Aorta (tissue), 5 donors: ENCODE measurements around the gene STOX2. TPM values are rescaled to one million over a fixed set of nuclear protein-coding genes. Genes with fewer than 3 reads are reported as not detected.
"Not testable (repeated sequence)": the region's sequence is repeated elsewhere in the genome, so short reads cannot be mapped to it uniquely, and the experiment has no call there.

ENCODE experiments used
- ATAC-seq: fragments of 200-7000 bp; cut with Tn5 transposase; one replicate; pipeline ENCODE4 v1.9.1; 2022; ENCODE audit warnings: moderate library complexity; ENCODE audit not compliant: low FRiP score
- DNase-seq, 2 donors: peaks; one replicate each; pipeline ENCODE4 v3.0.0-alpha.2; 2020
- H3K27ac ChIP-seq, 2 donors: one replicate each; pipeline ENCODE4 v1.5.1; 2013; ENCODE audit warnings: low read length in 2 of 2, mild to moderate bottlenecking in 2 of 2, moderate library complexity in 2 of 2, control low read depth in 1 of 2, inconsistent platforms in 1 of 2, low read depth in 1 of 2
- H3K27me3 ChIP-seq, 2 donors: one replicate each; pipeline ENCODE4 v1.6.1; 2013; ENCODE audit warnings: control low read depth in 1 of 2, low read length in 1 of 2, mild to moderate bottlenecking in 1 of 2, moderate library complexity in 1 of 2; ENCODE audit not compliant: insufficient read depth in 2 of 2, control insufficient read depth in 1 of 2
- H3K36me3 ChIP-seq, 2 donors: one replicate each; pipeline ENCODE4 v1.6.1; 2013; ENCODE audit warnings: control low read depth in 1 of 2, low read length in 1 of 2, mild to moderate bottlenecking in 1 of 2; ENCODE audit not compliant: insufficient read depth in 2 of 2, control insufficient read depth in 1 of 2
- H3K4me1 ChIP-seq, 2 donors: one replicate each; pipeline ENCODE4 v1.6.1; 2013; ENCODE audit warnings: low read length in 2 of 2, control low read depth in 1 of 2, mild to moderate bottlenecking in 1 of 2, moderate library complexity in 1 of 2; ENCODE audit not compliant: insufficient read depth in 2 of 2, control insufficient read depth in 1 of 2
- H3K4me3 ChIP-seq, 2 donors: one replicate each; pipeline ENCODE4 v1.5.1; 2013; ENCODE audit warnings: low read length in 2 of 2, control low read depth in 1 of 2, mild to moderate bottlenecking in 1 of 2
- H3K9me3 ChIP-seq: one replicate; pipeline ENCODE4 v1.6.1; 2013; ENCODE audit warnings: mild to moderate bottlenecking, low read length; ENCODE audit not compliant: control insufficient read depth
- WGBS, 2 donors: extraction: QIAGEN DNeasy Blood & Tissue Kit; methylation state at CpG; one replicate each; pipeline ENCODE4 v1.1.7; 2013; 5-methylcytosine and 5-hydroxymethylcytosine counted together
- intact Hi-C, 2 donors: fragments of 100-400 bp; cut with DNase I; formaldehyde crosslinking; loops; one replicate each; pipeline versions ENCODE4 v1.14.2 to v1.15.0; 2022
- polyA plus RNA-seq, 2 donors: library from polyadenylated mRNA; stranded (reverse); fragments of 200-250 nt; gene quantifications; one replicate each; pipeline ENCODE4 v1.2.3, GENCODE V29; 2013
- total RNA-seq, 2 donors: library from RNA; stranded (reverse); fragmentation: NEBNext Ultra II Directional; extraction: Animal tissue kit (Norgen Biotek cat#: 25700); gene quantifications; one replicate each; pipeline ENCODE4 v1.2.1, GENCODE V29; 2021
- donor health status: healthy with polysubstance abuse.
- donor health status: Bipolar disorder and iron deficiency.
- donor health status: DM: no; HTN: no; CAD: no.
- donor health status: DM: no; HTN: no; CAD: no.
- donor health status: DM: yes; HTN: yes; CAD: no.

STOX2 gene
- total and polyA plus RNA-seq, 4 donors: 0.13 to 10.9 (median 3.1) TPM

DNA sequence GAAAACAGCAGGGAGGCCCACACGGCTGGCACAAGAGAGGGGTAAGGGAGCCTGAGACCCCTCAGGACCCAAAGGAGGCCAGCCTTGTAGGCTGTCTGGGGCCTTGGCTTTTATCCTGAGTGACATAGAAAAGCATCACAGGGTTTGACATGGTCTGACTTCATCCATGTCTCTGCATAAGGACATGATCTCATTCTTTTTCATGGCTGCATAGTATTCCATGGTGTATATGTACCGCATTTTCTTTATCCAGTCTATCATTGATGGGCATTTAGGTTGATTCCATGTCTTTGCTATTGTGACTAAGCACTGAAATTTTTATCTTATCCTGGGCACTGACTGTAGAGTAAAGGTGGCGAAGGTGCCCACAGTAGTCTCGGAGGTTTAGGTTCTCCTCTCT is 146.2 kb downstream of the STOX2 start:
- H3K27ac ChIP-seq, H3K36me3 ChIP-seq, intact Hi-C loops, H3K9me3 ChIP-seq, H3K4me1 ChIP-seq, DNase-seq, H3K4me3 ChIP-seq, H3K27me3 ChIP-seq, ATAC-seq: not testable (repeated sequence)
- WGBS, 2 donors: 97 to 98% methylated on average over 4 of the region's 4 CpGs

DNA sequence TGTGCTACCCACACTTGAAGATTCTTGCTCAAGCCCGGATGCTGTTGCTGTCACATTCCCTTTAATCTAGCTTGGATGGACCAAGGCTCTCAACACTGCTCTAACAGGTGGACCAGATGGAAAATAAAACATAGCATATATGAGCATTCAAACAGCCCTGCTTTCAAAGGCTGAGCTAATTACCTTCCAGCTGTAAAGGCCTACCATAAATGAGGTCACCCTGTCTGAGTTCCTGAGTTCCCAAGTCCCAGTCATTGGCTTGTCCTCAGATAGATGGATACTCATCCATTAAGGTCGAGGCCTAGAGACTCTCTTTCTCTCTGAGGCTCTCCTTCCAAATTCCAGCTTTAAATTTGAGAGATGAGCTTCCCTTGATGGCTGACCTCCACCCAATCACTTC is 147.5 kb downstream of the STOX2 start:
- Histone ChIP-seq H3K36me3 (no peaks in the 10 kb centered on the region), H3K4me1 (no peaks in the 10 kb centered on the region), H3K27me3 (no peaks in the 10 kb centered on the region), H3K27ac (no peak overlapping the region), H3K4me3 (no peak overlapping the region), H3K9me3 (no peaks in the 10 kb centered on the region)
- 90 to 98% methylated on average over 2 of the region's 2 CpGs for WGBS, 2 donors
- intact Hi-C loops: no loop called here
- no peak for ATAC-seq
- DNase-seq: no peak

DNA sequence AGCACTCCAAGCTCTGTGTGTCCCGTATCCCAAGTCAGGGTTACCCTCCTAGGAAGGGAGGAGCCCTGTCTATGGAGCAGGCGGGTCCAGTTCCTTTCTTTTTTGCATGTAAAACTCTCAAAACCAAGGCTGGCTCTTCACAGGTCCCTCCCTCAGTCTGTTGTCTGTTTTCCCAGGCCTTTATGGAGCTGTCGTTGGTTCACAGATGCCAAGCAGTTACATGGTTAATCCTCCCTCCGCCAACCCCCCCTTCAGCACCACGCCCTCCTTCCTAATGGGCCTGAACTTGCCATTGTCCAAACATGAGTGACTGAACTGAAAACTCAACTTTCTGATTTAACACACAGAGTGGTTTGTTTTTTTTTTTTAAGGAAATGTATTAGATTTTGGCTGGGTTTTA is 148.3 kb downstream of the STOX2 start:
- H3K4me1 ChIP-seq: no peaks in the 10 kb centered on the region
- H3K36me3 ChIP-seq: no peaks in the 10 kb centered on the region
- ATAC-seq: no peak
- DNase-seq: no peak
- H3K27ac ChIP-seq: no peak overlapping the region
- 87 to 91% methylated on average over 5 of the region's 5 CpGs for WGBS, 2 donors
- no peak overlapping the region for H3K4me3 ChIP-seq
- H3K27me3 ChIP-seq: no peaks in the 10 kb centered on the region
- intact Hi-C loops: no loop called here
- no peaks in the 10 kb centered on the region for H3K9me3 ChIP-seq

DNA sequence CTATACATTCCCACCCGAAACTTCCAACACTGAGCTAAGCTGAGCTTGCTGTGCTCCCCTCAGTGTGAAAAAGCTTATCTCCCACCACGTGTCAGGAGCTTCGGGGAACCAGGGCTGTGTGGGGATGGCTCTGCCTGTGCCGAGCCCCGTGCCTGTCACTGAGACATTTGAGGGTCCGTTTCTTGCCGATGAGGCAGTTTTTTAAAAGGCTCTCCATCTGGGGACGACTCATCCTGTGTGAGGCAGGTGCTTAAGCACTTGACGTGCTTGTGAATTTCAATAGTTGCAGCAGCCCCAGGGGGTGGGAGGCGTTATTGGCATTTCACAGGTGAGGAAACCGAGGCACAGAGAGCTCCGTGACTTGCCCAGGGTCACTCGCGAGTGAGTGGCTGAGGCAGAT is 151.8 kb downstream of the STOX2 start:
- H3K27me3 ChIP-seq: no peaks in the 10 kb centered on the region
- no peaks in the 10 kb centered on the region for H3K36me3 ChIP-seq
- no peak for ATAC-seq
- DNase-seq: no peak
- intact Hi-C loops: no loop called here
- 89 to 91% methylated on average over 14 of the region's 14 CpGs for WGBS, 2 donors
- H3K4me1 ChIP-seq: no peaks in the 10 kb centered on the region
- H3K4me3 ChIP-seq: no peak overlapping the region
- H3K27ac ChIP-seq: no peak overlapping the region
- H3K9me3 ChIP-seq: no peaks in the 10 kb centered on the region

DNA sequence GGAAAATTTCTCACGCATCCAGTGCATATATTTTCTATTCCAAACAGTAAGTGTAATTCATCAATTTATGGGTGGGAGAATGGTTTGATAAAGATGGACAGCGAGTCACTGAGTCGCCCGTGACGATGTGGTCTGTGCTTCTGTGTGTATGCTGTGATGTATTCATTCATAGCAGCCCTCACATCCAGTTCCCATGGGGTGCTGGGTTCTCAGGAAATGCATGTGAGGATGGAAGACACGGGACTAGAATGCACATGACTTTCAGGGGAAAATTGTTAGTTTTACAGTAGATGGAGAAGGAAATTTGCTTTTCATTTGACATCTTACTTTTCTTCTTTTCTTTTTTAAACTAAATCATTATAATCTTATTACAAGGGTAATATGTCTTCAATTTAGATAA is 152.9 kb downstream of the STOX2 start:
- Histone ChIP-seq H3K9me3 (no peaks in the 10 kb centered on the region), H3K36me3 (no peaks in the 10 kb centered on the region), H3K4me3 (no peak overlapping the region), H3K27me3 (no peaks in the 10 kb centered on the region), H3K4me1 (no peaks in the 10 kb centered on the region), H3K27ac (no peak overlapping the region)
- intact Hi-C loops: no loop called here
- DNase-seq (no peak), ATAC-seq (no peak)
- WGBS, 2 donors: 34 to 53% methylated on average over 6 of the region's 6 CpGs

DNA sequence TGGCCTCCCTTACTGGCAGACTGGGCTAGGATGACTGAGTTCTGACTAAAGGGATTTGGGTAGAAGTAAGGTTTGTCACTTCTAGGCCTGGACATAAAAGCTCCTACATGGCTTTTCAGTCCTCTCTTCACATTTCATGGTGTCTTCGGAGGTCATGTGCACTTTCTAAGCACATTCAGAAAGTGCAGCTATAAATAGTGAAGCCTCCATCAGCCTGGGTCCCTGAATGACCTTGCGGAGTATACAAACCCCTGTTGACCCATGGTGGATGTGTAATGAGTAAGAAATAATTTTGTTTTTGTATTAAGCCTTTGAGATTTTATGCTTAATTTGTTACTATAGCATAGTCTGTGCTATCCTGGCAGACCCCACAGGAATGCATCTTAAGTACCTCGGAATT is 154.0 kb downstream of the STOX2 start:
- H3K9me3 ChIP-seq: no peaks in the 10 kb centered on the region
- intact Hi-C loops: no loop called here
- WGBS, 2 donors: 95 to 97% methylated on average over 3 of the region's 3 CpGs
- no peak overlapping the region for H3K4me3 ChIP-seq
- H3K27ac ChIP-seq: no peak overlapping the region
- H3K4me1 ChIP-seq: no peaks in the 10 kb centered on the region
- H3K36me3 ChIP-seq: no peaks in the 10 kb centered on the region
- DNase-seq (no peak), ATAC-seq (no peak)
- no peaks in the 10 kb centered on the region for H3K27me3 ChIP-seq

DNA sequence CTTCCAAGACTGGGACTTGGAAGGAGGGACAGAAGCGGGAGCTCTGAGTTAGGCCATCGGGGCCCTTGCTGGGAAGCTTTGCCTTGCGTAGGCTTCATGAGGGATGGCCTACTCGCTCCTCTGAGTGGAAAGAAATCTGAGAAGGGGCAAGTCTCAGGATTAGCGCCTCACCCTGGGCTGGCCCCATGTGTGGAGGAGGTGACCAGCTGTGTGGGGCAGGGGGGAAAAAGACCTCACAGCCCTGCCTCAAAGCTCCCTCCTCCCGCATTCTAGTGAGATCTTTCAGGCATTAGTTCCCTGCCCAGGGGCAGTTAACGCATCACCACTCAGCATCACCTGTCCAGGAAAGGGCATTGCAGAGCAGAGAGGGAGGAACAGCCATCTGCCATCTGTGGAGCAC is 156.5 kb downstream of the STOX2 start:
- DNase-seq: no peak
- no peaks in the 10 kb centered on the region for H3K36me3 ChIP-seq
- H3K4me1 ChIP-seq: no peaks in the 10 kb centered on the region
- no peak overlapping the region for H3K4me3 ChIP-seq
- no peaks in the 10 kb centered on the region for H3K27me3 ChIP-seq
- intact Hi-C loops: no loop called here
- no peaks in the 10 kb centered on the region for H3K9me3 ChIP-seq
- 90 to 94% methylated on average over 7 of the region's 7 CpGs for WGBS, 2 donors
- no peak overlapping the region for H3K27ac ChIP-seq
- no peak for ATAC-seq

GRCh38 chr4:184062769-184063168 is 157.7 kb downstream of the STOX2 start:
- no peaks in the 10 kb centered on the region for H3K9me3 ChIP-seq
- no peaks in the 10 kb centered on the region for H3K27me3 ChIP-seq
- H3K36me3 ChIP-seq: no peaks in the 10 kb centered on the region
- intact Hi-C loops: no loop called here
- no peaks in the 10 kb centered on the region for H3K4me1 ChIP-seq
- DNase-seq (no peak), ATAC-seq (no peak)
- H3K4me3 ChIP-seq: no peak overlapping the region
- WGBS, 2 donors: 87 to 88% methylated on average over 7 of the region's 7 CpGs
- no peak overlapping the region for H3K27ac ChIP-seq

GRCh38 chr4:184064877-184065276 is 159.8 kb downstream of the STOX2 start:
- intact Hi-C loops: no loop called here
- Histone ChIP-seq H3K36me3 (no peaks in the 10 kb centered on the region), H3K27ac (no peak overlapping the region), H3K27me3 (no peaks in the 10 kb centered on the region), H3K9me3 (peaks cover under 1% of the 10 kb centered on the region), H3K4me3 (no peak overlapping the region), H3K4me1 (no peaks in the 10 kb centered on the region)
- DNase-seq: no peak
- no peak for ATAC-seq
- 86 to 89% methylated on average over 5 of the region's 5 CpGs for WGBS, 2 donors
